ENCODE results near the gene C1orf53. TPM values are rescaled to one million over a fixed set of nuclear protein-coding genes. Genes with fewer than 3 reads are reported as not detected.

C1orf53 gene
- total and polyA plus RNA-seq, 2 of the 8 experiments (the other 6 are each of a cell fraction or from before 2014, with no cell fraction given): 0.56 to 1.3 TPM

- TF ChIP-seq BRCA1 (IDR thresholded peaks at IDR 0.05; ENCODE audit: low read depth, low read length): no peak
These were observed 43.4 kb upstream of the C1orf53 start (continued) for GRCh38 chr1:197859024-197859423.
